K562 (cell line): ENCODE results near the gene TOMM40L. TPM values are rescaled to one million over a fixed set of nuclear protein-coding genes. Genes with fewer than 3 reads are reported as not detected.

Source experiments
- ATAC-seq: fragments of 200-7000 bp; cut with Tn5 transposase; 3 replicates; pipeline ENCODE4 v1.9.1; 2020; ENCODE audit warnings: moderate library complexity
- BruUV-seq: library from RNA; stranded (reverse); fragments of 400-500 nt; replicated peaks from 2 replicates; lab custom pipeline; 2021; lab: Mats Ljungman, UMichigan
- CTCF ChIA-PET: fragments of 300-600 bp; formaldehyde crosslinking; extraction: SDS; loops from one replicate; lab custom pipeline; 2021; ENCODE audit warnings: low intra/inter-chr PET ratio; lab: Yijun Ruan, JAX
- POLR2A ChIA-PET: fragments of 300-600, 350-650 bp; sonication (Branson Sonifier 250); formaldehyde crosslinking; extraction: SDS; loops from one replicate; lab custom pipeline; 2021; ENCODE audit warnings: antibody characterized with exemption, inconsistent platforms; lab: Yijun Ruan, JAX
- DNase-seq, 4 experiments: peaks; one replicate each; pipeline versions ENCODE4 v3.0.0 to v3.0.0-alpha.2; 2011 to 2018; ENCODE audit warnings: low spot score in 3 of 4, mixed read lengths in 3 of 4; ENCODE audit errors: extremely low read depth in 1 of 4
- FAIRE-seq: peaks from 2 replicates; lab custom pipeline; 2011; peaks lifted over from hg19 to GRCh38; lab: Jason Lieb, UNC
- H2AFZ ChIP-seq: 2 replicates; pipeline ENCODE4 v1.6.0; 2011; ENCODE audit warnings: low read depth, low read length, control low read depth, inconsistent platforms
- H3K27ac ChIP-seq: fragments of 200-600 bp; 3 replicates; pipeline ENCODE4 v1.8.0; 2011; ENCODE audit warnings: low read depth, mild to moderate bottlenecking, control low read depth, inconsistent platforms, low read length, moderate library complexity, mixed read lengths; ENCODE audit errors: extremely low read depth
- H3K27me3 ChIP-seq, 2 experiments: fragments of 300-600 bp in 1 of 2; 2 replicates in 1 of 2; 3 replicates in 1 of 2; pipeline versions ENCODE4 v1.6.0 to v1.8.0; 2011; ENCODE audit warnings: inconsistent platforms in 2 of 2, low read length in 2 of 2, mild to moderate bottlenecking in 1 of 2, mixed read lengths in 1 of 2, moderate library complexity in 1 of 2; ENCODE audit not compliant: control insufficient read depth in 2 of 2, insufficient read depth in 2 of 2
- H3K36me3 ChIP-seq: fragments of 300-600 bp; 3 replicates; pipeline ENCODE4 v1.8.0; 2011; ENCODE audit warnings: mild to moderate bottlenecking, low read length, inconsistent platforms; ENCODE audit not compliant: control insufficient read depth, insufficient read depth
- H3K4me1 ChIP-seq, 2 experiments: fragments of 200-600 bp in 1 of 2; replicated peaks in 1 of 2; 2 replicates in 1 of 2; 3 replicates in 1 of 2; pipeline versions ENCODE4 v1.5.1 to v1.8.0; 2011; ENCODE audit warnings: inconsistent platforms in 2 of 2, low read length in 2 of 2, mild to moderate bottlenecking in 1 of 2, mixed read lengths in 1 of 2, moderate library complexity in 1 of 2; ENCODE audit not compliant: control insufficient read depth in 2 of 2, insufficient read depth in 2 of 2
- H3K4me2 ChIP-seq: 2 replicates; pipeline ENCODE4 v1.6.1; 2011; ENCODE audit warnings: low read length, control low read depth, inconsistent platforms, mixed read lengths; ENCODE audit not compliant: insufficient read depth
- H3K4me3 ChIP-seq: fragments of 200-600 bp; sonication (generic), shearing (Covaris generic); 2 replicates; pipeline ENCODE4 v1.5.1; 2016; ENCODE audit warnings: control low read depth, inconsistent platforms
- H3K79me2 ChIP-seq: fragments of 200-600 bp; 3 replicates; pipeline ENCODE4 v1.8.0; 2011; ENCODE audit warnings: low read length, inconsistent platforms; ENCODE audit not compliant: control insufficient read depth, insufficient read depth
- H3K9ac ChIP-seq, 2 experiments: 2 replicates each; pipeline versions ENCODE4 v1.6.0 to v1.6.1; 2011; ENCODE audit warnings: low read depth in 2 of 2, low read length in 2 of 2, control low read depth in 1 of 2, inconsistent platforms in 1 of 2, mild to moderate bottlenecking in 1 of 2, mixed read lengths in 1 of 2; ENCODE audit not compliant: insufficient read depth in 1 of 2
- H3K9me1 ChIP-seq: one replicate; pipeline ENCODE4 v1.6.0; 2011; ENCODE audit warnings: inconsistent platforms, mild to moderate bottlenecking, low read length, moderate library complexity; ENCODE audit not compliant: control insufficient read depth, insufficient read depth
- H3K9me3 ChIP-seq: replicated peaks from 2 replicates; pipeline ENCODE4 v1.5.1; 2011; ENCODE audit warnings: low read depth, low read length, inconsistent platforms; ENCODE audit not compliant: control insufficient read depth, insufficient read depth
- H4K20me1 ChIP-seq: replicated peaks from 2 replicates; pipeline ENCODE4 v1.6.1; 2011; ENCODE audit warnings: low read length, inconsistent platforms, mixed read lengths; ENCODE audit not compliant: control insufficient read depth, insufficient read depth
- ATF1 ChIP-seq, 2 experiments: fragments of 450-650 bp in 1 of 2; IDR thresholded peaks; 2 replicates each; pipeline ENCODE4 v1.6.1; 2016; ENCODE audit warnings: missing compliant biosample characterization in 1 of 2, missing genetic modification characterization in 1 of 2
- ATF7 ChIP-seq: fragments of 450-650 bp; IDR thresholded peaks from 2 replicates; pipeline ENCODE4 v1.7.1; 2014; ENCODE audit warnings: mild to moderate bottlenecking, moderate library complexity
- CREM ChIP-seq: IDR thresholded peaks from 2 replicates; pipeline ENCODE4 v1.6.1; 2014; ENCODE audit warnings: antibody characterized with exemption, low read depth
- NONO ChIP-seq, 2 experiments: fragments of 200-400 bp in 1 of 2; fragments of 450-650 bp in 1 of 2; formaldehyde crosslinking in 1 of 2; IDR thresholded peaks; 2 replicates each; pipeline ENCODE4 v1.6.1; 2017; ENCODE audit warnings: low read depth in 2 of 2, mild to moderate bottlenecking in 2 of 2, moderate library complexity in 2 of 2, low read length in 1 of 2
- RFX1 ChIP-seq: fragments of 450-650 bp; IDR thresholded peaks from 2 replicates; pipeline ENCODE4 v1.6.1; 2016; ENCODE audit warnings: mild to moderate bottlenecking, moderate library complexity
- SRSF7 ChIP-seq: fragments of 200-400 bp; formaldehyde crosslinking; optimal IDR thresholded peaks from 2 replicates; pipeline ENCODE3; 2017; ENCODE audit warnings: mild to moderate bottlenecking, low read depth, low read length
- ZNF316 ChIP-seq: fragments of 450-650 bp; IDR thresholded peaks from 2 replicates; pipeline ENCODE4 v1.6.1; 2016
- WGBS: fragments of 100-300 bp; shearing (Covaris generic); methylation state at CpG from one replicate; pipeline ENCODE4 v1.1.6; 2016; ENCODE audit warnings: low coverage, mixed read lengths; ENCODE audit not compliant: insufficient coverage; ENCODE audit errors: missing lambda C conversion rate; 5-methylcytosine and 5-hydroxymethylcytosine counted together
- in situ Hi-C: fragments of 300-500 bp; cut with MboI; formaldehyde crosslinking; loops from 4 replicates; pipeline ENCODE4 v1.15.0; 2018; ENCODE audit warnings: inconsistent platforms, mixed read lengths
- intact Hi-C: fragments of 100-400 bp; cut with micrococcal nuclease; formaldehyde crosslinking; loops from 2 replicates; pipeline ENCODE4 v1.14.2; 2022
- polyA plus RNA-seq, 8 experiments: library from polyadenylated mRNA; depleted of rRNA in 4 of 8; stranded (reverse) in 5 of 8; unstranded in 3 of 8; fragments of >200 nt; fragmentation: Nextera tagmentation in 2 of 8; fragmentation: Illumina TruSeq in 1 of 8; extraction: Ambion mirVana in 2 of 8; extraction: Trizol in 1 of 8; gene quantifications; 2 replicates each; pipeline versions ENCODE4 v1.2.1 to v1.2.3, GENCODE V29; 2011 to 2014; ENCODE audit warnings: inconsistent platforms in 1 of 8, missing spikeins in 1 of 8
- total RNA-seq, 7 experiments: library from RNA; depleted of rRNA in 6 of 7; stranded (reverse); fragments of >200 nt in 6 of 7; fragmentation: Illumina TruSeq in 2 of 7; extraction: Trizol in 2 of 7; gene quantifications; 2 replicates each; pipeline versions ENCODE4 v1.2.1 to v1.2.3, GENCODE V29; 2011 to 2021; ENCODE audit warnings: low replicate concordance in 1 of 7
- TF ChIP-seq, protein P1 (sequence below): sonication (generic); formaldehyde crosslinking; IDR thresholded peaks from 2 replicates; pipeline ENCODE4 v1.5.0; 2020; ENCODE audit warnings: missing genetic modification reagents
- TF ChIP-seq, protein P2 (sequence below): IDR thresholded peaks from 2 replicates; pipeline ENCODE4 v1.6.1; 2011; ENCODE audit not compliant: insufficient read length; ENCODE audit errors: extremely low read depth
- TF ChIP-seq, protein P3 (sequence below): fragments of 450-650 bp; IDR thresholded peaks from 2 replicates; pipeline ENCODE4 v1.6.1; 2018; ENCODE audit not compliant: partially characterized antibody
- TF ChIP-seq, protein P4 (sequence below), 2 experiments: fragments of 450-650 bp in 1 of 2; sonication (generic) in 1 of 2; formaldehyde crosslinking in 1 of 2; IDR thresholded peaks in 1 of 2; conservative IDR thresholded peaks in 1 of 2; 2 replicates each; pipeline versions ENCODE4 v1.6.1 to v1.8.1; 2016 to 2023; ENCODE audit warnings: mild to moderate bottlenecking in 2 of 2, moderate library complexity in 2 of 2, inconsistent platforms in 1 of 2, missing genetic modification reagents in 1 of 2
- TF ChIP-seq, protein P5 (sequence below): fragments of 450-650 bp; IDR thresholded peaks from 2 replicates; pipeline ENCODE4 v1.7.0; 2016; ENCODE audit warnings: borderline replicate concordance

Gene TOMM40L
- total and polyA plus RNA-seq, 9 of the 15 experiments (the other 6 are each of a cell fraction or from before 2014, with no cell fraction given), result 9.6 to 33.6 (median 25.2) TPM

DNA sequence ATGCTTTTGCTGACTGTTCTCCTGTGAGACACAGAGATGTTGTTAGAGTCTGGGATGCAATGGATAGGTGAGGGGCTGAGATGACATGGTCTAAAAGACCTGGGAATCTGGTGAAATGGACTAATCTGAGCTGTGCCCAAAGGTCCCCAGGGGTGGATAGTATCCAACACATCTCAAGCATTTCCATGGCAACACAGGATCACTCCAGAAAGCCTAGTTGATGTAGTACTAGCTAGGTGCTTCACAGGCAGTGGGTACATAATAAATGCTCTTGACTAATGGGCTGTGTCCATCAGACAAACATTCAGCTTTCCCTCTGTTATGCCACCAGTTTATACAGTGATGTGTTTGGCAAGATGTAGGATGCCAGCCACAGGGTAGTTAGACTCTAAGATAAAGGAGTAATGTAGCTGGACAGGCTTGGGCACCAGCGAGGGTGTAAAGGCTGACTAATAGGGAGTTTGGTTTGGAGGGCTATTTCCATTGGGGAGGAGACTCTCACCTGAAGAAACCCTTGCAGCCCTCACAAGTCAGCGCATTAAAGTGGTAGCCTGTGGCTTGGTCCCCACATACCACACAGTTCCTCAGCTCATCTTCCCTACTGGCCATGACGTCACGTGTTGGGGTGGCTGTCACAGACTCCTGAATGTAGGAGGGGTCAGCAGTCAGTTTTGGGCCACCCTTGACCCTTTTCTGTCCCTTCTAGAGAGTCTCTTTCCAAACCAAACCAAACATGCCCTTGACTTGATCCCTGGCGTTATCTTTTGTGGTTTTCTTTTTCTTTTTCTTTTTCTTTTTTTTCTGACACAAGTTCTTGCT, 10.3 kb downstream of the TOMM40L start:
- WGBS, result 7% methylated on average over 5 of the region's 5 CpGs
- intact Hi-C loops, result no loop called here
- in situ Hi-C loops, result no loop called here
- H3K9ac ChIP-seq, result no peak overlapping the region
- ChIA-PET CTCF (no interaction called here), POLR2A (interaction anchor here (0.7 to 1.9 kb wide), 3 partner anchors 10 to 175 kb away, joined by 3 to 8 read pairs (median 7); partner anchors contain the start of gene TOMM40L)
- H4K20me1 ChIP-seq, result no peaks in the 10 kb centered on the region
- no peak overlapping the region for H3K27ac ChIP-seq
- ATAC-seq (peak; percentile 45; the same call in 2 of the 3 replicates), FAIRE-seq (no peak), DNase-seq (no peak)
- no peaks in the 10 kb centered on the region for H3K9me3 ChIP-seq
- BruUV-seq, result no TSS peak
- H3K4me3 ChIP-seq, result no peak overlapping the region
- no peak overlapping the region for H3K4me2 ChIP-seq
- H3K79me2 ChIP-seq, result no peaks in the 10 kb centered on the region
- TF ChIP-seq ZNF316 (no peak), NONO (IDR thresholded peaks at IDR 0.05; ENCODE audit: low read depth in 2 of 2, low read length in 1 of 2) (no peak), ATF7 (peak; percentile 65), SRSF7 (no peak), CREM (peak; percentile 56), ATF1 (CRISPR knock-in tag; IDR thresholded peaks at IDR 0.05) (no peak), ATF1 (tag; IDR thresholded peaks at IDR 0.05) (peak; percentile 81), RFX1 (peak; percentile 60; the same call in 1 of the 2 replicates)
- TF ChIP-seq, protein P1, sequence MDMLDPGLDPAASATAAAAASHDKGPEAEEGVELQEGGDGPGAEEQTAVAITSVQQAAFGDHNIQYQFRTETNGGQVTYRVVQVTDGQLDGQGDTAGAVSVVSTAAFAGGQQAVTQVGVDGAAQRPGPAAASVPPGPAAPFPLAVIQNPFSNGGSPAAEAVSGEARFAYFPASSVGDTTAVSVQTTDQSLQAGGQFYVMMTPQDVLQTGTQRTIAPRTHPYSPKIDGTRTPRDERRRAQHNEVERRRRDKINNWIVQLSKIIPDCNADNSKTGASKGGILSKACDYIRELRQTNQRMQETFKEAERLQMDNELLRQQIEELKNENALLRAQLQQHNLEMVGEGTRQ (CRISPR knock-in tag), result peak; percentile 38; the same call in 1 of the 2 replicates
- TF ChIP-seq, protein P2, sequence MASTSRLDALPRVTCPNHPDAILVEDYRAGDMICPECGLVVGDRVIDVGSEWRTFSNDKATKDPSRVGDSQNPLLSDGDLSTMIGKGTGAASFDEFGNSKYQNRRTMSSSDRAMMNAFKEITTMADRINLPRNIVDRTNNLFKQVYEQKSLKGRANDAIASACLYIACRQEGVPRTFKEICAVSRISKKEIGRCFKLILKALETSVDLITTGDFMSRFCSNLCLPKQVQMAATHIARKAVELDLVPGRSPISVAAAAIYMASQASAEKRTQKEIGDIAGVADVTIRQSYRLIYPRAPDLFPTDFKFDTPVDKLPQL, result no peak
- TF ChIP-seq, protein P3, sequence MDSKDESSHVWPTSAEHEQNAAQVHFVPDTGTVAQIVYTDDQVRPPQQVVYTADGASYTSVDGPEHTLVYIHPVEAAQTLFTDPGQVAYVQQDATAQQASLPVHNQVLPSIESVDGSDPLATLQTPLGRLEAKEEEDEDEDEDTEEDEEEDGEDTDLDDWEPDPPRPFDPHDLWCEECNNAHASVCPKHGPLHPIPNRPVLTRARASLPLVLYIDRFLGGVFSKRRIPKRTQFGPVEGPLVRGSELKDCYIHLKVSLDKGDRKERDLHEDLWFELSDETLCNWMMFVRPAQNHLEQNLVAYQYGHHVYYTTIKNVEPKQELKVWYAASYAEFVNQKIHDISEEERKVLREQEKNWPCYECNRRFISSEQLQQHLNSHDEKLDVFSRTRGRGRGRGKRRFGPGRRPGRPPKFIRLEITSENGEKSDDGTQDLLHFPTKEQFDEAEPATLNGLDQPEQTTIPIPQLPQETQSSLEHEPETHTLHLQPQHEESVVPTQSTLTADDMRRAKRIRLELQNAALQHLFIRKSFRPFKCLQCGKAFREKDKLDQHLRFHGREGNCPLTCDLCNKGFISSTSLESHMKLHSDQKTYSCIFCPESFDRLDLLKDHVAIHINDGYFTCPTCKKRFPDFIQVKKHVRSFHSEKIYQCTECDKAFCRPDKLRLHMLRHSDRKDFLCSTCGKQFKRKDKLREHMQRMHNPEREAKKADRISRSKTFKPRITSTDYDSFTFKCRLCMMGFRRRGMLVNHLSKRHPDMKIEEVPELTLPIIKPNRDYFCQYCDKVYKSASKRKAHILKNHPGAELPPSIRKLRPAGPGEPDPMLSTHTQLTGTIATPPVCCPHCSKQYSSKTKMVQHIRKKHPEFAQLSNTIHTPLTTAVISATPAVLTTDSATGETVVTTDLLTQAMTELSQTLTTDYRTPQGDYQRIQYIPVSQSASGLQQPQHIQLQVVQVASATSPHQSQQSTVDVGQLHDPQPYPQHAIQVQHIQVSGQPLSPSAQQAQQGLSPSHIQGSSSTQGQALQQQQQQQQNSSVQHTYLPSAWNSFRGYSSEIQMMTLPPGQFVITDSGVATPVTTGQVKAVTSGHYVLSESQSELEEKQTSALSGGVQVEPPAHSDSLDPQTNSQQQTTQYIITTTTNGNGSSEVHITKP, result peak; percentile 13
- TF ChIP-seq, protein P4, sequence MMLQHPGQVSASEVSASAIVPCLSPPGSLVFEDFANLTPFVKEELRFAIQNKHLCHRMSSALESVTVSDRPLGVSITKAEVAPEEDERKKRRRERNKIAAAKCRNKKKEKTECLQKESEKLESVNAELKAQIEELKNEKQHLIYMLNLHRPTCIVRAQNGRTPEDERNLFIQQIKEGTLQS (IDR thresholded peaks at IDR 0.05), result peak; percentile 51; the same call in 1 of the 2 replicates
- TF ChIP-seq, protein P4 (CRISPR knock-in tag; conservative IDR thresholded peaks at IDR 0.05), result no peak
- TF ChIP-seq, protein P5, sequence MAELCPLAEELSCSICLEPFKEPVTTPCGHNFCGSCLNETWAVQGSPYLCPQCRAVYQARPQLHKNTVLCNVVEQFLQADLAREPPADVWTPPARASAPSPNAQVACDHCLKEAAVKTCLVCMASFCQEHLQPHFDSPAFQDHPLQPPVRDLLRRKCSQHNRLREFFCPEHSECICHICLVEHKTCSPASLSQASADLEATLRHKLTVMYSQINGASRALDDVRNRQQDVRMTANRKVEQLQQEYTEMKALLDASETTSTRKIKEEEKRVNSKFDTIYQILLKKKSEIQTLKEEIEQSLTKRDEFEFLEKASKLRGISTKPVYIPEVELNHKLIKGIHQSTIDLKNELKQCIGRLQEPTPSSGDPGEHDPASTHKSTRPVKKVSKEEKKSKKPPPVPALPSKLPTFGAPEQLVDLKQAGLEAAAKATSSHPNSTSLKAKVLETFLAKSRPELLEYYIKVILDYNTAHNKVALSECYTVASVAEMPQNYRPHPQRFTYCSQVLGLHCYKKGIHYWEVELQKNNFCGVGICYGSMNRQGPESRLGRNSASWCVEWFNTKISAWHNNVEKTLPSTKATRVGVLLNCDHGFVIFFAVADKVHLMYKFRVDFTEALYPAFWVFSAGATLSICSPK, result no peak
- no peaks in the 10 kb centered on the region for H3K9me1 ChIP-seq
- H3K27me3 ChIP-seq, result no peaks in the 10 kb centered on the region
- H3K36me3 ChIP-seq, result peaks cover under 1% of the 10 kb centered on the region; the same call in 1 of the 3 replicates
- H2AFZ ChIP-seq, result no peak overlapping the region
- H3K4me1 ChIP-seq, result peaks cover 0 to 17% of the 10 kb centered on the region in 2 experiments; a peak in 1 of 5 replicates
